Measurements from ENCODE around the gene MPPE1.
A peak's percentile ranks its signal among the peaks of the same experiment; 100 is the strongest.

Gene MPPE1

GRCh38 chr18:11849841-11850634, 58.1 kb downstream of the MPPE1 start:
- H3K9me3 ChIP-seq (ENCODE audit: control insufficient read depth in 5 of 5, low read length in 5 of 5): no peaks in the 10 kb centered on the region
- peak overlapping the region; percentile 67 to 100 (median 81) for H3K9ac ChIP-seq (ENCODE audit: low read length in 5 of 5)
- H3K27me3 ChIP-seq (ENCODE audit: control insufficient read depth in 5 of 5, insufficient read depth in 4 of 5, low read length in 5 of 5): no peaks in the 10 kb centered on the region
- peaks cover 0 to 3% (median 0%) of the 10 kb centered on the region in 5 donors for H3K36me3 ChIP-seq (ENCODE audit: control insufficient read depth in 5 of 5, insufficient read depth in 5 of 5, low read length in 5 of 5)
- peaks cover 7 to 38% (median 35%) of the 10 kb centered on the region in 5 donors for H3K4me1 ChIP-seq (ENCODE audit: control insufficient read depth in 5 of 5, insufficient read depth in 5 of 5, low read length in 5 of 5)
- peak overlapping the region; percentile 99 for H3K27ac ChIP-seq (ENCODE audit: low read depth, low read length)
- peak overlapping the region; percentile 78 to 100 (median 95) for H3K4me3 ChIP-seq (ENCODE audit: low read depth in 1 of 5, low read length in 5 of 5)

GRCh38 chr18:11849279-11849678, 58.8 kb downstream of the MPPE1 start:
- Histone ChIP-seq H3K27ac (ENCODE audit: low read depth, low read length) (peak overlapping the region; percentile 99), H3K36me3 (ENCODE audit: control insufficient read depth in 5 of 5, insufficient read depth in 5 of 5, low read length in 5 of 5) (no peaks in the 10 kb centered on the region), H3K4me1 (ENCODE audit: control insufficient read depth in 5 of 5, insufficient read depth in 5 of 5, low read length in 5 of 5) (peaks cover 7 to 38% (median 35%) of the 10 kb centered on the region in 5 donors), H3K27me3 (ENCODE audit: control insufficient read depth in 5 of 5, insufficient read depth in 4 of 5, low read length in 5 of 5) (no peaks in the 10 kb centered on the region), H3K9me3 (ENCODE audit: control insufficient read depth in 5 of 5, low read length in 5 of 5) (no peaks in the 10 kb centered on the region), H3K9ac (ENCODE audit: low read length in 5 of 5) (peak overlapping the region in 1 of 5 donors; percentile 67), H3K4me3 (ENCODE audit: low read depth in 1 of 5, low read length in 5 of 5) (peak overlapping the region in 1 of 5 donors; percentile 78)

GRCh38 chr18:11847811-11848210, 60.3 kb downstream of the MPPE1 start:
- Histone ChIP-seq H3K4me1 (ENCODE audit: control insufficient read depth in 5 of 5, insufficient read depth in 5 of 5, low read length in 5 of 5) (peaks cover 1 to 26% (median 23%) of the 10 kb centered on the region in 5 donors), H3K27me3 (ENCODE audit: control insufficient read depth in 5 of 5, insufficient read depth in 4 of 5, low read length in 5 of 5) (no peaks in the 10 kb centered on the region), H3K9ac (ENCODE audit: low read length in 5 of 5) (no peak overlapping the region), H3K4me3 (ENCODE audit: low read depth in 1 of 5, low read length in 5 of 5) (no peak overlapping the region), H3K27ac (ENCODE audit: low read depth, low read length) (no peak overlapping the region), H3K9me3 (ENCODE audit: control insufficient read depth in 5 of 5, low read length in 5 of 5) (no peaks in the 10 kb centered on the region), H3K36me3 (ENCODE audit: control insufficient read depth in 5 of 5, insufficient read depth in 5 of 5, low read length in 5 of 5) (no peaks in the 10 kb centered on the region)

- Histone ChIP-seq H3K4me1 (ENCODE audit: control insufficient read depth in 5 of 5, insufficient read depth in 5 of 5, low read length in 5 of 5) (peaks cover 0 to 12% (median 11%) of the 10 kb centered on the region in 5 donors), H3K4me3 (ENCODE audit: low read depth in 1 of 5, low read length in 5 of 5) (no peak overlapping the region), H3K9me3 (ENCODE audit: control insufficient read depth in 5 of 5, low read length in 5 of 5) (no peaks in the 10 kb centered on the region), H3K9ac (ENCODE audit: low read length in 5 of 5) (no peak overlapping the region), H3K27ac (ENCODE audit: low read depth, low read length) (no peak overlapping the region), H3K27me3 (ENCODE audit: control insufficient read depth in 5 of 5, insufficient read depth in 4 of 5, low read length in 5 of 5) (no peaks in the 10 kb centered on the region), H3K36me3 (ENCODE audit: control insufficient read depth in 5 of 5, insufficient read depth in 5 of 5, low read length in 5 of 5) (no peaks in the 10 kb centered on the region)
Observed at GRCh38 chr18:11845654-11846053, 62.5 kb downstream of the MPPE1 start.

GRCh38 chr18:11844436-11844835, 63.7 kb downstream of the MPPE1 start:
- no peaks in the 10 kb centered on the region for H3K36me3 ChIP-seq (ENCODE audit: control insufficient read depth in 5 of 5, insufficient read depth in 5 of 5, low read length in 5 of 5)
- H3K9ac ChIP-seq (ENCODE audit: low read length in 5 of 5): no peak overlapping the region
- H3K4me3 ChIP-seq (ENCODE audit: low read depth in 1 of 5, low read length in 5 of 5): no peak overlapping the region
- H3K27me3 ChIP-seq (ENCODE audit: control insufficient read depth in 5 of 5, insufficient read depth in 4 of 5, low read length in 5 of 5): no peaks in the 10 kb centered on the region
- peaks cover 0 to 2% (median under 1%) of the 10 kb centered on the region in 5 donors for H3K4me1 ChIP-seq (ENCODE audit: control insufficient read depth in 5 of 5, insufficient read depth in 5 of 5, low read length in 5 of 5)
- no peak overlapping the region for H3K27ac ChIP-seq (ENCODE audit: low read depth, low read length)
- H3K9me3 ChIP-seq (ENCODE audit: control insufficient read depth in 5 of 5, low read length in 5 of 5): no peaks in the 10 kb centered on the region

- H3K4me1 ChIP-seq (ENCODE audit: control insufficient read depth in 5 of 5, insufficient read depth in 5 of 5, low read length in 5 of 5): no peaks in the 10 kb centered on the region
- H3K9ac ChIP-seq (ENCODE audit: low read length in 5 of 5): no peak overlapping the region
- no peak overlapping the region for H3K27ac ChIP-seq (ENCODE audit: low read depth, low read length)
- no peaks in the 10 kb centered on the region for H3K9me3 ChIP-seq (ENCODE audit: control insufficient read depth in 5 of 5, low read length in 5 of 5)
- no peaks in the 10 kb centered on the region for H3K27me3 ChIP-seq (ENCODE audit: control insufficient read depth in 5 of 5, insufficient read depth in 4 of 5, low read length in 5 of 5)
- H3K36me3 ChIP-seq (ENCODE audit: control insufficient read depth in 5 of 5, insufficient read depth in 5 of 5, low read length in 5 of 5): no peaks in the 10 kb centered on the region
- no peak overlapping the region for H3K4me3 ChIP-seq (ENCODE audit: low read depth in 1 of 5, low read length in 5 of 5)
Observed at GRCh38 chr18:11842562-11842961, 65.6 kb downstream of the MPPE1 start.

- no peak overlapping the region for H3K4me3 ChIP-seq (ENCODE audit: low read depth in 1 of 5, low read length in 5 of 5)
- H3K27me3 ChIP-seq (ENCODE audit: control insufficient read depth in 5 of 5, insufficient read depth in 4 of 5, low read length in 5 of 5): no peaks in the 10 kb centered on the region
- no peak overlapping the region for H3K27ac ChIP-seq (ENCODE audit: low read depth, low read length)
Observed at GRCh38 chr18:11840493-11840892, 67.6 kb downstream of the MPPE1 start.

GRCh38 chr18:11839556-11839955, 68.6 kb downstream of the MPPE1 start:
- Histone ChIP-seq H3K9ac (ENCODE audit: low read length in 5 of 5) (no peak overlapping the region), H3K4me3 (ENCODE audit: low read depth in 1 of 5, low read length in 5 of 5) (no peak overlapping the region), H3K4me1 (ENCODE audit: control insufficient read depth in 5 of 5, insufficient read depth in 5 of 5, low read length in 5 of 5) (no peaks in the 10 kb centered on the region), H3K27ac (ENCODE audit: low read depth, low read length) (no peak overlapping the region), H3K36me3 (ENCODE audit: control insufficient read depth in 5 of 5, insufficient read depth in 5 of 5, low read length in 5 of 5) (no peaks in the 10 kb centered on the region), H3K9me3 (ENCODE audit: control insufficient read depth in 5 of 5, low read length in 5 of 5) (no peaks in the 10 kb centered on the region), H3K27me3 (ENCODE audit: control insufficient read depth in 5 of 5, insufficient read depth in 4 of 5, low read length in 5 of 5) (no peaks in the 10 kb centered on the region)

More at GRCh38 chr18:11840493-11840892, 67.6 kb downstream of the MPPE1 start:
- no peaks in the 10 kb centered on the region for H3K9me3 ChIP-seq (ENCODE audit: control insufficient read depth in 5 of 5, low read length in 5 of 5)
- H3K9ac ChIP-seq (ENCODE audit: low read length in 5 of 5): no peak overlapping the region
- H3K36me3 ChIP-seq (ENCODE audit: control insufficient read depth in 5 of 5, insufficient read depth in 5 of 5, low read length in 5 of 5): no peaks in the 10 kb centered on the region
- no peaks in the 10 kb centered on the region for H3K4me1 ChIP-seq (ENCODE audit: control insufficient read depth in 5 of 5, insufficient read depth in 5 of 5, low read length in 5 of 5)

GRCh38 chr18:11834772-11835171, 73.3 kb downstream of the MPPE1 start:
- H3K36me3 ChIP-seq (ENCODE audit: control insufficient read depth in 5 of 5, insufficient read depth in 5 of 5, low read length in 5 of 5): no peaks in the 10 kb centered on the region
- no peak overlapping the region for H3K27ac ChIP-seq (ENCODE audit: low read depth, low read length)
- H3K4me3 ChIP-seq (ENCODE audit: low read depth in 1 of 5, low read length in 5 of 5): no peak overlapping the region
- no peaks in the 10 kb centered on the region for H3K4me1 ChIP-seq (ENCODE audit: control insufficient read depth in 5 of 5, insufficient read depth in 5 of 5, low read length in 5 of 5)
- H3K9me3 ChIP-seq (ENCODE audit: control insufficient read depth in 5 of 5, low read length in 5 of 5): no peaks in the 10 kb centered on the region
- H3K9ac ChIP-seq (ENCODE audit: low read length in 5 of 5): no peak overlapping the region
- H3K27me3 ChIP-seq (ENCODE audit: control insufficient read depth in 5 of 5, insufficient read depth in 4 of 5, low read length in 5 of 5): no peaks in the 10 kb centered on the region
